ENCODE measurements around the gene TRNP1. TPM values are rescaled to one million over a fixed set of nuclear protein-coding genes. Genes with fewer than 3 reads are reported as not detected.

Gene TRNP1
- total RNA-seq, 2 experiments from 2014 or later = 0.19 to 0.20 TPM

- Histone ChIP-seq H3K4me1 (ENCODE audit: insufficient read depth, low read length) (no peaks in the 10 kb centered on the region), H3K36me3 (ENCODE audit: insufficient read depth, low read length) (no peaks in the 10 kb centered on the region), H3K9me3 (ENCODE audit: control insufficient read depth in 1 of 2, insufficient read depth in 1 of 2, low read length in 2 of 2) (no peaks in the 10 kb centered on the region), H3K27me3 (ENCODE audit: control insufficient read depth in 1 of 2, insufficient read depth in 2 of 2, low read length in 2 of 2) (peaks cover 0 to 5% of the 10 kb centered on the region in 2 experiments), H3K27ac (ENCODE audit: low read depth in 1 of 2, low read length in 2 of 2) (no peak overlapping the region), H3K4me3 (ENCODE audit: low read length) (no peak overlapping the region)
- H3K9me3 Mint-ChIP-seq = no peaks in the 10 kb centered on the region
- no peak overlapping the region for H3K27ac Mint-ChIP-seq
- ChIA-PET CTCF (no interaction called here), POLR2A (no interaction called here)
- intact Hi-C loops (cut with DNase I, micrococcal nuclease) = loop anchor here in 1 of 2 experiments (2.0 kb wide), 1 partner anchor 89 kb away; no protein-coding TSS in a partner anchor
- no peak for ATAC-seq (ENCODE audit: poor library complexity)
- H3K4me3 Mint-ChIP-seq = no peak overlapping the region
- no peaks in the 10 kb centered on the region for H3K4me1 Mint-ChIP-seq (ENCODE audit: low read depth)
- no peak for DNase-seq
- H3K27me3 Mint-ChIP-seq = peaks cover 5% of the 10 kb centered on the region
- TF ChIP-seq CTCF (IDR thresholded peaks at IDR 0.05) = no peak
- no peaks in the 10 kb centered on the region for H3K36me3 Mint-ChIP-seq (ENCODE audit: low read depth)
These were observed 10.4 kb downstream of the TRNP1 start for GRCh38 chr1:27003745-27004470.

- no peaks in the 10 kb centered on the region for H3K9me3 ChIP-seq (ENCODE audit: control insufficient read depth in 1 of 2, insufficient read depth in 1 of 2, low read length in 2 of 2)
- ChIA-PET CTCF (no interaction called here), POLR2A (no interaction called here)
- H3K4me1 Mint-ChIP-seq (ENCODE audit: low read depth) = no peaks in the 10 kb centered on the region
- no peak overlapping the region for H3K4me3 ChIP-seq (ENCODE audit: low read length)
- peaks cover 0 to 5% of the 10 kb centered on the region in 2 experiments for H3K27me3 ChIP-seq (ENCODE audit: control insufficient read depth in 1 of 2, insufficient read depth in 2 of 2, low read length in 2 of 2)
- DNase-seq = no peak
- no peak for TF ChIP-seq CTCF (IDR thresholded peaks at IDR 0.05)
- H3K27ac Mint-ChIP-seq = no peak overlapping the region
- no peak overlapping the region for H3K4me3 Mint-ChIP-seq
- H3K36me3 Mint-ChIP-seq (ENCODE audit: low read depth) = no peaks in the 10 kb centered on the region
- no peak for ATAC-seq (ENCODE audit: poor library complexity)
- H3K27ac ChIP-seq (ENCODE audit: low read depth in 1 of 2, low read length in 2 of 2) = no peak overlapping the region
- no peaks in the 10 kb centered on the region for H3K4me1 ChIP-seq (ENCODE audit: insufficient read depth, low read length)
- no peaks in the 10 kb centered on the region for H3K9me3 Mint-ChIP-seq
- peaks cover 10% of the 10 kb centered on the region for H3K27me3 Mint-ChIP-seq
- intact Hi-C loops (cut with DNase I, micrococcal nuclease) = loop anchor here in 1 of 2 experiments (2.0 kb wide), 1 partner anchor 88 kb away; no protein-coding TSS in a partner anchor
- H3K36me3 ChIP-seq (ENCODE audit: insufficient read depth, low read length) = no peaks in the 10 kb centered on the region
These were observed 11.1 kb downstream of the TRNP1 start for GRCh38 chr1:27004471-27005165.

GRCh38 chr1:27005166-27005530, 11.7 kb downstream of the TRNP1 start:
- H3K36me3 Mint-ChIP-seq (ENCODE audit: low read depth) = no peaks in the 10 kb centered on the region
- H3K4me3 Mint-ChIP-seq = no peak overlapping the region
- H3K4me1 Mint-ChIP-seq (ENCODE audit: low read depth) = no peaks in the 10 kb centered on the region
- Histone ChIP-seq H3K9me3 (ENCODE audit: control insufficient read depth in 1 of 2, insufficient read depth in 1 of 2, low read length in 2 of 2) (no peaks in the 10 kb centered on the region), H3K4me3 (ENCODE audit: low read length) (no peak overlapping the region), H3K4me1 (ENCODE audit: insufficient read depth, low read length) (no peaks in the 10 kb centered on the region), H3K27ac (ENCODE audit: low read depth in 1 of 2, low read length in 2 of 2) (no peak overlapping the region), H3K36me3 (ENCODE audit: insufficient read depth, low read length) (no peaks in the 10 kb centered on the region), H3K27me3 (ENCODE audit: control insufficient read depth in 1 of 2, insufficient read depth in 2 of 2, low read length in 2 of 2) (peaks cover 0 to 5% of the 10 kb centered on the region in 2 experiments)
- H3K27me3 Mint-ChIP-seq = peaks cover 15% of the 10 kb centered on the region
- ChIA-PET POLR2A (no interaction called here), CTCF (no interaction called here)
- H3K9me3 Mint-ChIP-seq = no peaks in the 10 kb centered on the region
- DNase-seq (no peak), ATAC-seq (ENCODE audit: poor library complexity) (no peak)
- intact Hi-C loops (cut with DNase I, micrococcal nuclease) = loop anchor here in 1 of 2 experiments (2.0 kb wide), 1 partner anchor 88 kb away; no protein-coding TSS in a partner anchor
- H3K27ac Mint-ChIP-seq = no peak overlapping the region
- TF ChIP-seq CTCF (IDR thresholded peaks at IDR 0.05) = no peak
